Measurements from ENCODE around the gene VSTM2L. TPM values are rescaled to one million over a fixed set of nuclear protein-coding genes. Genes with fewer than 3 reads are reported as not detected.

VSTM2L gene
- total and polyA plus RNA-seq, 2 donors (not counting 3 experiments of a cell fraction or from before 2014, with no cell fraction given): 0.18 TPM; not detected in 1

DNA sequence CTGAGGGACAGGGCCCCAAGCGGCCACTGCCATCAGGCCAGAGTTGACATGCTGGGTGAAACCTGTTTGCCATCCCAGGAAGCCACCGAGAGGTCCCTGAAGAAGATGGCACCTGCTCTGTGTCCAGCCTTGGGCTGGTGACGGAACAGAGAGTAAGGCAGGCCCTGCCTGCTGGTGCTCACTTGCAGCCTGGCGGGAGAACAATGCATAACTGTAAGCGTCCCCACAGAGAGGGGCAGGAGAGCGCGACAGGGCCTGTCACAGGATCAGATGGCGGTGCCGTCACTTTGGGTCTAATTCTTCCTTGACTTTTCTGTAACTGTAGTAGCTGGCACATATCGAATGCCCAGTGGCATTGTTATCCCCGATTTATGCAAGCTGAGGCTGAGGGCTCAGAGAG, 29.0 kb upstream of the VSTM2L start:
- Histone ChIP-seq H3K4me2 (ENCODE audit: insufficient read depth, low read length) (no peak overlapping the region), H3K4me3 (replicated peaks in 1 of 3; ENCODE audit: insufficient read depth in 1 of 3, low read depth in 1 of 3, low read length in 3 of 3) (no peak overlapping the region), H3K79me2 (ENCODE audit: control insufficient read depth, insufficient read depth, low read length) (no peaks in the 10 kb centered on the region), H2AFZ (ENCODE audit: low read depth, low read length) (no peak overlapping the region), H3K9me1 (replicated peaks; ENCODE audit: control insufficient read depth, extremely low read depth, insufficient read depth, low read length) (no peaks in the 10 kb centered on the region), H3K27ac (ENCODE audit: insufficient read depth, low read depth, low read length) (no peak overlapping the region), H3K27me3 (ENCODE audit: control insufficient read depth in 2 of 2, insufficient read depth in 2 of 2, low read length in 2 of 2) (no peaks in the 10 kb centered on the region), H3K9ac (replicated peaks; ENCODE audit: extremely low read depth, insufficient read depth, low read length) (no peak overlapping the region), H4K20me1 (replicated peaks; ENCODE audit: control insufficient read depth, extremely low read depth, insufficient read depth, low read length) (no peaks in the 10 kb centered on the region), H3K36me3 (ENCODE audit: control insufficient read depth in 2 of 2, extremely low read depth in 1 of 2, insufficient read depth in 2 of 2, low read length in 2 of 2) (peaks cover 0 to 5% of the 10 kb centered on the region in 2 experiments), H3K4me1 (ENCODE audit: control insufficient read depth, extremely low read depth, insufficient read depth, low read length) (no peaks in the 10 kb centered on the region), H3K9me3 (replicated peaks; ENCODE audit: control insufficient read depth, insufficient read depth, low read length) (no peaks in the 10 kb centered on the region)
- dilution Hi-C loops (cut with MboI; ENCODE audit: extremely low pct_ligation_motif_present, low sequenced_read_pairs) (no loop called here), intact Hi-C loops (cut with micrococcal nuclease) (no loop called here)
- TF ChIP-seq MYC (IDR thresholded peaks at IDR 0.05; ENCODE audit: low read depth, low read length): no peak
- TF ChIP-seq POLR2AphosphoS5 (IDR thresholded peaks at IDR 0.05; ENCODE audit: insufficient read depth, low read depth, low read length): no peak
- TF ChIP-seq, protein P1, sequence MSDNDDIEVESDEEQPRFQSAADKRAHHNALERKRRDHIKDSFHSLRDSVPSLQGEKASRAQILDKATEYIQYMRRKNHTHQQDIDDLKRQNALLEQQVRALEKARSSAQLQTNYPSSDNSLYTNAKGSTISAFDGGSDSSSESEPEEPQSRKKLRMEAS (IDR thresholded peaks at IDR 0.05; ENCODE audit: insufficient read depth, insufficient read length): no peak
- TF ChIP-seq EZH2 (IDR thresholded peaks at IDR 0.05; ENCODE audit: borderline replicate concordance, low read depth, low read length, severe bottlenecking): no peak
- no peak for TF ChIP-seq FOS (IDR thresholded peaks at IDR 0.05; ENCODE audit: borderline replicate concordance, insufficient read depth, low read length)
- no peak for TF ChIP-seq CTCF (IDR thresholded peaks at IDR 0.05; ENCODE audit: extremely low read depth in 1 of 2, insufficient read depth in 1 of 2, low read depth in 1 of 2, low read length in 2 of 2)
- TF ChIP-seq POLR2A (IDR thresholded peaks at IDR 0.05; ENCODE audit: low read depth, low read length): no peak
- TF ChIP-seq GATA2 (IDR thresholded peaks at IDR 0.05; ENCODE audit: insufficient read depth, insufficient read length, low read depth, low read length): no peak
- no peak for TF ChIP-seq JUN (IDR thresholded peaks at IDR 0.05; ENCODE audit: borderline replicate concordance, insufficient read depth, insufficient read length, low read depth)
- FAIRE-seq (no peak), DNase-seq (ENCODE audit: low read depth, low spot score) (no peak)
- CTCF ChIA-PET: no interaction called here
- BruUV-seq (replicated peaks): no TSS peak
- POLR2A ChIA-PET: no interaction called here
